GM21423 (cell line): ENCODE measurements around the gene HOXB6.

Experiments used
- ATAC-seq: cut with Tn5 transposase; IDR thresholded peaks from one replicate; pipeline ENCODE4 v1.9.1; 2021; ENCODE audit warnings: mild to moderate bottlenecking, moderate library complexity; ENCODE audit not compliant: unreplicated experiment

The HOXB6 gene

DNA sequence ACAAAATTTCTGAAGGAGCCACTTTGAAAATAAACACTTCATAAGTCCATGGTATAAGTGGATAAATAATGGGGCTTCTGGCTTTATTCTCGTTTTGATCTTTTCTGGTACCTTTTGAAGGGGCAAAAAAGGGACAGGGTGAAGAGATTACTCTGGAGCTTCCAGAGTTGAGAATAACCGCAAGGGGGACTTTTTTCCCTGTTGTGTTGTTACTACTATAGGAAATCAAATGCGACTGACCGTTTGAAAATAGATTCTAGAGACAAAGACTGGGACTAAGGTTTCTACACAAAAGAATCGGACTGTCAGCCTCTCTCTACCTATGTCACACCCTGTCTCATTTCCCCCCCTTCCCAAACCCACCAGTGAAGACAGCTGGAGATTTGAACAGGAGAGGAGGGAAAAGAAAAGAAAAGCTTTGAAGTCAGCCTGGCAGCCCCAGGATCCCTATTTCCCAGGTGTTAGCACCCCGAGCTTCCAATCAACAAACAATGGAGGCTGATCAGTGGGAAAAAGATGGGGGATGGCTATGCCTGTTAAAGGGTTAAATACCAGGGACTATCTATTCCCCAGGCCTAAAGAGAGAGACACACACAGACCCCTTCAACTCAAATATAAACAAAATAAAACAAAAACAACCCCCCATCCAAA lies 35.0 kb downstream of the HOXB6 start:
- ATAC-seq, result no peak

DNA sequence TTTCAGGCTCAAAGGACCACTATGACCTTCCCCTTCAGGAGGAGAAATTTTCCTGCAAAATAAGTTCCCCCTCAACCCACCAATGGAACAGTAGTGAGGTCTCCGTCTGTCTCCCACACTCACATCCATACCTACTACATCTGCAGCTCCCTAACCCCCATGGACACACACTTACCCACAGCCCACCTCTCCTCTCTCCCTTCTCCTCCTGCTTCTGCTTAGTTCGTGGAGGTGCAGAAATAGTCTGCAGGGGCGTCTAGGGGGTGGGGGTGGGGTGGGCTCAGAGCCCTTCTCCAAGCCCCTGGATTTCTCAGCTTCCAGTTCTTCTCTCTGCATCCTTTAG lies 35.6 kb downstream of the HOXB6 start:
- no peak for ATAC-seq

DNA sequence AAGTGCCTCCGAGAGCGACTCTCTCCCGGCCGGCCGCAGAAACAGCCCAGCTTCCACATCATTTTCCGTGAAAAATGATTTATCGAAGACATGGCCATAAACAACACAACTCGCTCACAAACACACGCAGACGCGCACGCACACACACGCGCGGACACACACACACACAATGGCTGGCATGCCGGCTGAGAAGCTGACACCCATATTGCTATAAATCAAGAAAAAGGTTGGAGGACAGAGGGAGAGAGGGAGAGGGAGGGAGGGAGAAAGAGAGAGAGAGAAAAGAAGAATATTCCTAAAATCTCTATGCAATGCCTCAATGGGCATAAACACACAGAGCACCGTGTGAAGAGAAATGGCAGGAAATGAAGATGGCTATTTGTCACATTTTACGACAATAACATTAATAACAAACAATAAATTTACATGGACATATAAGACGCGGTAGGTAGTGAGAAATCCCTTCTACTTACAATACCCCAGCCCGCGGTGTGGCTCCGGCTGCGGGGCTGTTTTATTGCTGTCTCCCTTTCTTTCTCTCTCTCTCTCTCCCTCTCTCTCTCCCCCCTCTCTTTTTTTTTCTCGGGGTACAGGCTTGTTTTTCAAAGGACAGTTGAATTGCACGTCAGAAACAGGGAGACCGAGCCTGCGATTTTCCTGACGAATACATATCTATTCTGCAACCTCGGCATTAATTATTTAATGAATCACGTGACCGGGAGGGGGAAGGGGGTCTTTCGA lies 36.1 kb downstream of the HOXB6 start:
- ATAC-seq, result no peak

DNA sequence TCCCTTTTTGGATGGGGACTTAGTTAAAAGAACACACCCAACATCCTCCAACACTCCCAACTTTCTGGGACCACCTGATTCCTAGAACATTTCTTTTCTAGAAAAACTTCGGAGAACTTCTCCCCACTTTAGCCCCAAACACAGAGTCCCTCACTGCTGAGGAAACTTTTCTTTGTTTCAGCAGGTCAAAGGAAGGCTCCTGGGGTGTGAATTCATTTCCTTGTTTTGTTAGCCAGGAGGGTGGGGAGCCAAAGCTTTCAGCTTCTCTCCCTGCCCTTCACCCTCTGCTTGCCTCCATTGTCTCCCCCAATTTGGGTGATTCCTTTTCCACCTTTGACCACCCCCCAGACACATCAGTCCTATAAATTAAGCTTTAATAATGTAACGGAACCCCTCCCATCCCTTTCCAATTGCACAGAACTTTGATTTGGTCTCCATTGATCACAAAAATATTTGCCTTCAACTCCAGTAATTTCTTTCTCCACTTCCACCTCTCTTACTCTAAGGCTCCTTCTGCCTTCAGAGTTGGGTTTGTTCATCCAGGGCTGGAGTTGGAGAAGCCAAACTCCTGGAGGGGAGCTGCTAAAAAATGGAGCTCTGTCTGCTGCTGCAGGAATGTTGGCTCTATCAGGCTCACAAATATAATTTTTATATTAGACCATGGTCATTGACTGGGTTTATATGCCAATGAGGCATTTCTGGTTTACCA lies 37.0 kb downstream of the HOXB6 start:
- no peak for ATAC-seq

DNA sequence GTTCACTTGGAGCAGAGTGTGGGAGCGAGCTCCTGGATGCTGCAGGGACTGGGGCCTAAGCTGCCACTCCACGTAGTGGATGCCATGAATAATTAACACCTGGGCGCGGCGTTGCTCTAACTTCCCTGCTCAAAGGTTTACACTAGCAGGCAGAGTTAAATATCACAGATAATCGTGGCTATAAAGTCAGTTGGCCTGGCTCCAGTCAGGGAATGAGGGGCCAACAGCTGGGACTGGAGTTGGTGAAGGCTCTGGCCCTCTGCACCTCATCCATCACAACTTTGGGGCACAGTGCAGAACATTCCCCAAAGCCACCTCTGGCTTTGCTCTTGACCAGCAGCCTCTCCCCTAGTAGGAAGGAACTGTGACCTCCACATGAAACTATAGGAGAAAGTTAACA lies 37.6 kb downstream of the HOXB6 start:
- no peak for ATAC-seq

DNA sequence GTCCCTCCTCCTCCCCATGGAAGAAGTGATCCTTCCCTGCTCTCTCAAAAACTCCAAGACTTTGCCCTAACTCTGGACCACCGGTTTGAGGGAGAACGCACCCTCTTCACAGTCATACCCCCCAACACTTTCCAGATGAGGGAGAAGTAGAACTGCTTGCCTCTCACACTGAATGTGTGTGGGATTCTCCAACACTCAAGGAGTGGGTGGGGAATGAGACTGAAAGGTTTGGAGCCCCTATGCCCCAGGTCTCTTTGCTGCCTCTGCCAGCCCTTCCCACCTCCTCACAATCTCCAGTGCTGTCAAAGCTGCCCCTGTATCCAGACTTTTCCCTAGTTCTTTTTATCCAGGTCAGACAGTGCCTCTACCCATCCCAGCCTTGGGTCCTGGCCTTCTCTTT lies 38.1 kb downstream of the HOXB6 start:
- ATAC-seq, result no peak

DNA sequence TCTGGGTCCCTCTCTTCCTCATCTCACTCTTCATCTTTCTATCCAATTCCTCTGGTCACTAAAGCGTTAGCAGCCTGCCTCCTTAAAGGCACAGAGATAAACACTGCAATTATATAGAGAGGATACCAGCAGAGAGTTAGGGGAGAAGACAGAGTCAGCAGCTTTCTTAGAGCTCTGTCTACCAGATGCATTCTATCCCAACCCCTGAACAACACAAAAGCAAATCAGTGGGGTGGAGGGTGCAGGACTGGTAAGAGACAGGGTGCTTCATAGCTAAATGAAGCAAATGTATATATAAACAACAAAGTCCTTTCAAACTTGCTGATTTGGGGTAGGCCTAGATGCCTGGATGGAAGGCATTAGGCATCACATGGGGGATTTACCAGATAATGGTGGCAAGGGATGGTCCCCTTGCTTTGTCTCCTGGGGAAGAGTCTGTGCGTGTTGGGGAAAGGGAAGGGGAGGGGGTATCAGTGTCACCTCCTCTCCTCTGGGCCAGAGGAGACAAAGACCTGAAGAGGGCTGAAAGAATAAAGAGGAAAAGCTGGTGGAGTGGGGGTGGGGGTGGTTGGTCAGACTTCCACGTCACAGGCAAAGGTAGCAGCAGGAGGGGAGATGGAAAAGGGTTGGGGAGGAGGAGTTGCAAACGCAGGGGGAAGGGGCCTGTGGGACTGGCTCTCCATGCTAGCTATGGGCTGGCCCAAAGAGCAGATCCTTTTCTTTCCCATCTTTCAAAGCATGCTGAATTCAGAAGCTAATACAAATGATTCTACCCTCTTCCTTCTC lies 38.7 kb downstream of the HOXB6 start:
- no peak for ATAC-seq

DNA sequence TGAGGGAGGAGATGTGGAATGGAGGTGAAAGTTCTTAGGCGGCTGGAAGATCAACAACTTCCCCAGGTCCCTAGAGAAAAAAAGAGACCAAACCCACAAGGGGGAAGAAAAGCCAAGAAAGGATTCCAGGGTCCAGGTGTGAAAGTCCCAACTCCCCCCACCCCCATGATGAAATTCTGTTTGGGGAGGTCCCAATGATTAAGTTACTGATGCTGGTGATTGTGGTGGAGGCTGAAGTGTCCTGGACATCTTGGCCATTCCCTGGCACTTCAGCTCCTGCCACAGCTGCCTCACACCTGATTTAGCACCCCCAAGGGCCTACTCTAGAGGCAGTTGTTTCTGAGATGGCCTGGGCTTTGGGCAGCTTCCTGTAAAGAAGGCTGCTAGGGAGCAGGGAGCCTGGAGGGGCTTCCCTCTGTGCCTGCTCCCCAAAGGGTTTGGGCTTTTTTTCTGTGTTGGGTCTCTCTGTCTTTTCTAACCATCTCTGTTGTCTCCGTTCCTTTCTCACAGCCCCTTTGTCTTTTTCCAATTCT lies 39.7 kb downstream of the HOXB6 start:
- no peak for ATAC-seq

DNA sequence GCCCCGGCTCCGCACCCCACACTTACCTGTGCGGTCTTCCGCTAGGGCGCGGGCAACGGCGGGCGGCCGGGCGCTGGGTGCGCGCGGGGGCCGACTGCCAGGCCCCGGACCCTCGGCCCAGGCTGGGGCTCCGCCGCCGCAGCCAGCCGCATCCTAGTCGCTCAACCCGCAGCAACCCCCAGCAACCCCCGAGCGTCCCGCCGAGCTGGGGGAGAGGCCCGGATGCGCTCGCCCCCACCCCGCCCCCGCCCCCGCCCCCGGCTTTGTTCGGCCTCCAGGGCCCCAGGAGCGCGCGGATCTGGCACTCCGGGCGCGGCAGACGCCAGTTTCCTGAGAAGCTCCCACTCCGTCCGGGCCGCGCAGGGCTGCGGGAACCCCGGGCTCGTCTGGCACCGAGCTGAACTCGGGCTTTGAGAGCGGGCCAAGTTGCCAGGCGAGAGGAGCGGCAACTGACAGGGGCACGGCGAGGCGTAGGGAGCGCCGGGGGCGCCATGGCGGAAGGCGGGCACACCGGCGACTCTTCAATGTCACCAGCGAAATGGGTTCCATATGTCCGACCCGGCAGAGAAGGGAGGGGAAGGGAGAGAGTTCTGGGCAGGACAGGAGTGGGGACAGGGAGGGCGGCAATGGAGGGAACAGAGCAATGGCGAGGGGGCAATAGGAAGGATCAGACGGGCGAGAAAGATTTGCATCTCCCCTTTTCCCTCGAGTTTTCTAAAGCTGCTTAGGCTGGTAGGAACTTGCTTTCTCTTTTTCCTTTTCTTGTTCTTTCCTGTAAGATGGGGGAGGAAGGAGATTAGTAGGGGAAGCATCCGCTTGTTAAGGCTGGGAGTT lies 40.4 kb downstream of the HOXB6 start:
- ATAC-seq, result no peak

DNA sequence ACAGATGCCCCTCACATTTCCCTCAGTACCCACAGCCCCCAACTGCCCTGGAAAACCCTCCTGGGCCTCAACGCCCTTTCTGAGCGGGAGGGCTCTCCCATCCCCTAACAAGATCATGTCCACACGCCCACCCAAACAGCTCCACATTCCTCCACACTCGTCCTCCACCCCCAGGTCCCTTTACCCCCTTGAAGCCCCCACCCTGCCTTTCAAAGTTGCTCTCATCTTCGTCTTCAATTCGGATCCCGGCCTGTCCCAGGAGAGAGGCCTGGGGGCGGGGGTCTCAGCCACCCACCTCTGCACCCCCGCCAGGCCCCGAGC lies 41.0 kb downstream of the HOXB6 start:
- no peak for ATAC-seq

DNA sequence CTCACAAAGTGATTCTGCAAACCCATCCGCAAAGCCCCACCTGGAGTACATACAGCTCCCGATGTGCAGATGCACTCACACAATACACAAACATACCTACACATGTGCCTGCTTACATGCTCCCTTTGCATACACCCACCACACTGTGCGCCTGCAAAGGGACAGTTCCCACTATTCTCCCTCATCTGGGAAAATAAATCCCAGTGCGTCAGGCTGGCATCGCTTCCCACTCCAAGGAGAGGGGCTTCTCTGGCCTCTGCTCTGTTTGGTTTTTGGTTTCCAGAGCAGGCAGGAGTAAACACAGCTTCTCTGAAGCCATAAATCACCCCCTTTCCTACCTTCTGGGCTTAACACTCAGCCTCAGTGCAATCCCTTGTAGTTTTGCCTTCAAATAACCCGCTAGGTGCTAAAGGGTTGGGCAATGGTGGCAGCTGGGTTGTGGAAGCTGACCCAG lies 41.4 kb downstream of the HOXB6 start:
- ATAC-seq, result no peak

DNA sequence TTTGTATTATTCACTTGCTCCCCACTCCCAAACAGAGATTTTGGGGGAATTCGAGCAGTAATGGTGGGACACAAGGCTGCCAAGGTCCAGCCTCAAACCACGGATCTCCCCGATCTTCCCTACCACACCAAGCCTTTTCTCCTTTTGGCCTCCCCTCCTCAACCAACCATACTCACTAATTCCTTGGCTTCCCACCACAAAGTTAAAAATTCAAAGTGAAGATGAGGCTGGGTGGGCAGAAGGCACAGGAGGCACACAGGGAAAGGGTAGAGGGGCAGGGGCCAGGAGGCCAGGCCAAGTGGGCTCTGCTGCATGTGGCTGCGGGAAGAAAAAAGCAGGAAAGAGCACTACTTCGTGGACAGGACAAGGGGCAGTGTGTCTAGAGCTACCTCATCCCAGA lies 41.9 kb downstream of the HOXB6 start:
- ATAC-seq, result no peak

DNA sequence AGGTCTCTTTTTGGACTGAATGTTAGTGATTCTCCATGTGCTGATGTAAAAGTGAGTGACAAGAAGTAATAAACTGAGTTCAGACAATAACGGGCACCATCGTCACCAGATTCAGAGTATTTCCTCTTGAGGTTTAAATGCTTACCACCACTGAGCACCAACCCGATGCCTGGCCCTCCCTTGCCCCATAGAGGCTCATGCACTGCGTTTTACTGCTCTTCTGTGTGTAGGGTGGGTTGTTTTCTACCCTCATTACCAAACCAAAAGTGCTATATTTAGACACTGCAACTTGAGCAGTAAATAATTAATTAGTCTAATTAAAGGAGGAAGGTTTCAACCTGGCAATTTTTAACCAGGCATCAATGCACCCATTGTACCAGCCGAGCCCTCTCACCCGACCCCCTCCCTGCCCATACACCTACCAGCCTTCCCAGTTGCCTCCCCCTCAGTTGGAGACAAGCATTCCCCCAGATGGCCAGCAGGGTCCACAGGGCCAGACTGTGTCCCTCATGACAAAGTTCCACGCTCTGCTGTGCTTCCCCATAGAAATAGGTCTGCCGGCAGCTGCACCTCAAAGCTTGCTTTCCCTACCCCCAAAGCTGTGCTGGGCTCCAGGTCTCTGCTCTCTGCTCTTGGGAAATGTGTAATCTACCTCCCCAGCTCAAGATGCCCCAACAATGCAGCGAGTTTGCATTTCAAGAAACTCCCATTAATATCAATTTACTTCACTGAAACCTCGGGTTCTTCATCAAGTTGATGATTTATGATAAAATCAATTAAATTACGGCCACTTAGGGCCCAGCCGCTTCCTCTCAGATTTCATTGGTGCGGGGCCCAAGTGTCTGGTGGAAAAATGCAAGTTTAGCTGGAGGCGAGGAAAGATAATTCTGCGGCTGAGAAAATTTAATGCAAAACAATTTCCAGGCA lies 42.6 kb downstream of the HOXB6 start:
- peak; percentile 72 for ATAC-seq

DNA sequence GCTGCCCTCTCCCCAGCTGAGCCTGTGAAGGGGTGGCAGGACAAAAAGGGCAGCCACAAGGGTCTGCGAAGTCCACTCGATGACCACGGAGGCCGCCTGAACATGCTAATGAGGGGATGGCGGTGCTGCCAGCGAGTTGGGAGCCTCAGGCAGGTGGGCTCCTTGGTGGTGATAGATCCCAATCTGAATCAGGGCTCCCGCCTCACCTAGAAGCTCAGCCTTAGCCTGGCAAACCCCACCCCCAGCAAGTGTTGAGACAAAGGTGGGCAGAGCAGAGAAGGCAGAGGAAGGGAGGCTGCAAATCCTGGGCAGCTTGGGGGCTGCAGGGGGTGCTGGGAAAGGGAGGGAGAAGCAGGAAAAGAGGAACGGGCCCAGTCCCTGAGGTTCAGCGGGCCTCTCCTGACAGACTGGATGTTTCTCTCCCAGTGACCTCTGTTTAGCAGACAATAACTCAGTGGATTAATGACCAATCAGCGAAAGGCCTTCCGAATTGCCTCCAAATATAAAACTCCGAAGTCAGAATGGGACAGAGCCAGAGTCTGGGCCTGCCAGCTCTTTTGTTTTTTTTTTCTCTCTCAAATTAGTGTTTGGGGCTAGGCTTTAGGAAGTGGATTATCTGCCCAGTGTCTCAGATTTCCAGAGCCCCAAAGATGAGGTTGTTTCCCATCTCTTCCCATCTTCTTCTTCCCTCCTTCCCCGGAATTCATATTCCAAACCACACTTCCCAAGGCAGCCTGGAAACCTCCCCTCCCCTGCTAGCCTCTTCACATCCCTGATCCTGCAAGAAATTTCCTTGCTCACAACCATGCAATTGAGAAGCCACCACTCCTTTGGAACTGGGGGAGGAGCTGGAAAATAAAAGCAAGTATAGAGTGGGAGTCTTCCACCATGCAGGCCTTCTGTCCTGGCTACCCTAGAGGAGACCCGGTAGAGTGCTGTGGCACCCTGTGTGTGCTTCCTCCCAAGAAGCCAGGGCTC lies 44.7 kb downstream of the HOXB6 start:
- no peak for ATAC-seq

DNA sequence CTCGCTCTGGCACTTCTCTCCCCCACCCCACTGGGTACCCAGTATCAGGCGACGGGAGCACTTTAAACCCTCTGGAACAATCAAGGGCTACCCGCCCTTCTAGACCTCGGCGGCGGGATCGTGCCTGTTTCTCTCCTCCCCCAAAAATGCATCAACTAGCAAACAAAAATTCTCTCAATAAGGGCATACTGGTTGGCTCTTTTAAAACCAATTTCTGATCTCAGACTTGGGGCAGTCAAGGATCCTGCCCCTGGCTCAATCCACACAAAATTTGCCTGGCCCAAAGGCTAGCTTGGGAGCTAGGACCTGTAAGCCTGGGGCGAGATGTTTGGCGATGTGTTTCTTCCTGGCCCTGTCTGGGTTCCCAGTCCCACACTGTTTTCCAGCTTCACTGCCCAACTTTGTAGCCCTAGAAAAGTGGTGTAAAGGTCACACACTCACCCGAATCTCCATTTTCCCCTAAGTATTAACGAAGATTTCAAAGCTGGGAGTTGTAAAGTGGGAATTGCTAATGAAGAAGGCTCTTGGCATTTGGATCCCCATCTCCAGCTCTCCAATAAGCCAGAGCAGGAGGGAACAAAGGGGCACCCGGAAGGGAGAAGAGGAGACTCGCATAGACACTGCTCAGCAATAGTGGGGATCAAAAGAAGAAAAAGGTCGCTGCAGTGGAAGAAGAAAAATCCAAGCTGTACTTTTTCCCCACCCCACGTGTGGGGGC lies 45.5 kb downstream of the HOXB6 start:
- ATAC-seq, result no peak

DNA sequence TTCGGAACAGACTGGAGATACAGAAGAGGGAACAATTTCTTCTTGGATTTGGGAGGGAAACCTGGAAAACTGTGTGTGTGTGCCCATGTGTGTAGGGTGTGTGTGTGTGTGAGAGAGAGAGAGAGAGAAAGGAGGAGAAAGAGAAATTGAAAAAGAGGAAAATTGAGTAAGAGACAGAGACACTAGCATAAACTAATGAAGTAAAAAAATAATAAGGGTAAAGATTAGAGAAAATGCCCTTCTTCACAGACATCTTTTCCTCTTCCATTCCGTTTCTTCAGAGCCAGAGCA lies 46.0 kb downstream of the HOXB6 start:
- no peak for ATAC-seq

DNA sequence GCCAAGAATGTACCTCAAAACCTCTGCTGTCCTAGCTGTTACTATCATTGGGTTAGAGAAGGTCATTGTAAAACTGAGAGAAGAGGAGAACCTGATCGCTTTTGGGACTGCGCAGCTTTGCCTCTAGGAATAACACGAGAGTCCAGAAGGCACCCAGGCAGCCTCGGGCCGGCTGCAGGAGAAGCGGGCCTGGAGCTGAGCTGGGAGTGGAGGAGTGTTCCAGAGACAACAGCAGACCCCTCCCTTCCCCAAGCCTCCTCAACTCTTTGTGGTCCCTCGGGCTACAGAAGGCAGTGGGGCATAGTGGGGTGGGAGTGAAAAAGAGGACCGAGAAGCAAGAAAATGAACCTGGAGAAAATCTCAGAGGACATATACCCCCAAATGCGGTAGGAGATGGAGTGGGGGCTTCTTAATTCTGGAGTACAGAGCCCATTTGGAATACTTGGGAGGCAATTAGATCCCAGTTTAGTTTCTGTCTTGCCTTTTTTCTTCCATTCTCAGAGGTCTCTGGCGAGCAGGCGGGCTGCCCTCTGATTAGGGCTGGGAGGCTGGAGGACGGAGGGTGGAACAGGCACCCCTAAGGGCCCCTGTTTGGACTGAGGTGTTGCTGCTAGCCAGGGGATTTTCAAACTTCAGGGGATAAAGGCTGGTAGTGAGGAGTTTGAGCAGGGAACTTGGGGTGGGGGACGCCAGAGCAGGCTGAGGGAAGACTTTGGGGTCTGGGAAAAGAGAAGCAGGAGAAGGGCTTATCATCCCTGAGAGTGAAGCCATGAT lies 46.5 kb downstream of the HOXB6 start:
- ATAC-seq, result no peak
